Breast epithelium (tissue), 4 donors: ENCODE results near the gene IDUA. TPM values are rescaled to one million over a fixed set of nuclear protein-coding genes. Genes with fewer than 3 reads are reported as not detected.
A peak's percentile ranks its signal among the peaks of the same experiment; 100 is the strongest.

ENCODE experiments used
- DNase-seq, 2 donors: peaks; one replicate each; pipeline ENCODE4 v3.0.0-alpha.2; 2019; ENCODE audit warnings: low spot score in 2 of 2
- H3K27ac ChIP-seq, 2 donors: fragments of 200-600 bp; sonication (generic) in 1 of 2; one replicate each; pipeline ENCODE4 v1.5.1; 2016 to 2019; ENCODE audit warnings: mild to moderate bottlenecking in 1 of 2
- H3K27me3 ChIP-seq, 2 donors: fragments of 200-600 bp; sonication (generic) in 1 of 2; one replicate each; pipeline versions ENCODE4 v1.5.1 to v1.6.0; 2017 to 2019; ENCODE audit warnings: control low read depth in 1 of 2, mild to moderate bottlenecking in 1 of 2
- H3K36me3 ChIP-seq: fragments of 200-600 bp; one replicate; pipeline ENCODE4 v1.5.1; 2019
- H3K4me1 ChIP-seq, 2 donors: fragments of 200-600 bp; sonication (generic); one replicate each; pipeline ENCODE4 v1.5.1; 2016 to 2019; ENCODE audit warnings: control low read depth in 1 of 2
- H3K4me3 ChIP-seq, 3 donors: fragments of 200-600 bp; sonication (generic); 1 replicate in 2 of 3; 2 replicates in 1 of 3; pipeline ENCODE4 v1.5.1; 2016 to 2019; ENCODE audit warnings: mild to moderate bottlenecking in 3 of 3, moderate library complexity in 2 of 3
- H3K9me3 ChIP-seq, 2 donors: fragments of 200-600 bp; sonication (generic) in 1 of 2; one replicate each; pipeline ENCODE4 v1.5.1; 2016 to 2019; ENCODE audit warnings: control low read depth in 1 of 2
- POLR2A ChIP-seq: fragments of 450-650 bp; IDR thresholded peaks from one replicate; pipeline ENCODE4 v1.6.1; 2016; ENCODE audit warnings: antibody characterized with exemption, mild to moderate bottlenecking, moderate library complexity
- POLR2AphosphoS5 ChIP-seq, 3 donors: sonication (generic); formaldehyde crosslinking; IDR thresholded peaks; one replicate each; pipeline ENCODE4 v1.6.1; 2017; ENCODE audit warnings: antibody characterized with exemption in 3 of 3
- intact Hi-C: fragments of 100-400 bp; cut with DNase I; formaldehyde crosslinking; loops from one replicate; pipeline ENCODE4 v1.15.1; 2023; ENCODE audit warnings: low total_unique reads
- total RNA-seq, 3 donors: library from RNA; depleted of rRNA; stranded (reverse); fragments of >200 nt; gene quantifications; one replicate each; pipeline ENCODE4 v1.1.0, GENCODE V29; 2016
- TF ChIP-seq, protein P1 (sequence below), 3 donors: fragments of 450-650 bp; IDR thresholded peaks; one replicate each; pipeline ENCODE4 v1.5.1; 2016 to 2017; ENCODE audit warnings: antibody characterized with exemption in 3 of 3, mild to moderate bottlenecking in 3 of 3, moderate library complexity in 3 of 3

IDUA gene
- total RNA-seq, 3 donors from 2014 or later: 16.3 to 32.8 (median 28.2) TPM

- no peak for DNase-seq
- Histone ChIP-seq H3K27ac (no peak overlapping the region), H3K9me3 (no peaks in the 10 kb centered on the region), H3K4me3 (peak overlapping the region in 1 of 3 donors; percentile 61), H3K4me1 (peaks cover 8 to 9% of the 10 kb centered on the region in 2 donors), H3K27me3 (peaks cover 13 to 65% of the 10 kb centered on the region in 2 donors), H3K36me3 (no peaks in the 10 kb centered on the region)
- no peak for TF ChIP-seq POLR2A
- no peak for TF ChIP-seq POLR2AphosphoS5 (IDR thresholded peaks at IDR 0.05)
- TF ChIP-seq, protein P1, sequence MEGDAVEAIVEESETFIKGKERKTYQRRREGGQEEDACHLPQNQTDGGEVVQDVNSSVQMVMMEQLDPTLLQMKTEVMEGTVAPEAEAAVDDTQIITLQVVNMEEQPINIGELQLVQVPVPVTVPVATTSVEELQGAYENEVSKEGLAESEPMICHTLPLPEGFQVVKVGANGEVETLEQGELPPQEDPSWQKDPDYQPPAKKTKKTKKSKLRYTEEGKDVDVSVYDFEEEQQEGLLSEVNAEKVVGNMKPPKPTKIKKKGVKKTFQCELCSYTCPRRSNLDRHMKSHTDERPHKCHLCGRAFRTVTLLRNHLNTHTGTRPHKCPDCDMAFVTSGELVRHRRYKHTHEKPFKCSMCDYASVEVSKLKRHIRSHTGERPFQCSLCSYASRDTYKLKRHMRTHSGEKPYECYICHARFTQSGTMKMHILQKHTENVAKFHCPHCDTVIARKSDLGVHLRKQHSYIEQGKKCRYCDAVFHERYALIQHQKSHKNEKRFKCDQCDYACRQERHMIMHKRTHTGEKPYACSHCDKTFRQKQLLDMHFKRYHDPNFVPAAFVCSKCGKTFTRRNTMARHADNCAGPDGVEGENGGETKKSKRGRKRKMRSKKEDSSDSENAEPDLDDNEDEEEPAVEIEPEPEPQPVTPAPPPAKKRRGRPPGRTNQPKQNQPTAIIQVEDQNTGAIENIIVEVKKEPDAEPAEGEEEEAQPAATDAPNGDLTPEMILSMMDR (IDR thresholded peaks at IDR 0.05): no peak
- intact Hi-C loops: no loop called here
Measured at GRCh38 chr4:1003271-1004070, 16.6 kb downstream of the IDUA start.

DNA sequence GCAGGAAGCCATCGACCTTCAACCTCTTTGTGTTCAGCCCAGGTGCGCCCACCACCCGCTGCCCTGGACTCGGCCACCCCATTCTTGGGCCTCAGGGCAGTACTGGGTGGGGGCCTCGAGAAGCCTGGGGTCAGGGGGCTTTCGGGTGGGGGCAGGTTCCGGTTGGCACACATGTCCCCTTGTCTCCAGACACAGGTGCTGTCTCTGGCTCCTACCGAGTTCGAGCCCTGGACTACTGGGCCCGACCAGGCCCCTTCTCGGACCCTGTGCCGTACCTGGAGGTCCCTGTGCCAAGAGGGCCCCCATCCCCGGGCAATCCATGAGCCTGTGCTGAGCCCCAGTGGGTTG lies 17.2 kb downstream of the IDUA start:
- intact Hi-C loops: no loop called here
- no peaks in the 10 kb centered on the region for H3K36me3 ChIP-seq
- DNase-seq: no peak
- TF ChIP-seq POLR2A (no peak), POLR2AphosphoS5 (IDR thresholded peaks at IDR 0.05) (no peak)
- TF ChIP-seq, protein P1 (IDR thresholded peaks at IDR 0.05): no peak
- H3K4me1 ChIP-seq: peaks cover 9 to 10% of the 10 kb centered on the region in 2 donors
- H3K27ac ChIP-seq: no peak overlapping the region
- H3K27me3 ChIP-seq: peaks cover 13 to 65% of the 10 kb centered on the region in 2 donors
- no peak overlapping the region for H3K4me3 ChIP-seq
- no peaks in the 10 kb centered on the region for H3K9me3 ChIP-seq

DNA sequence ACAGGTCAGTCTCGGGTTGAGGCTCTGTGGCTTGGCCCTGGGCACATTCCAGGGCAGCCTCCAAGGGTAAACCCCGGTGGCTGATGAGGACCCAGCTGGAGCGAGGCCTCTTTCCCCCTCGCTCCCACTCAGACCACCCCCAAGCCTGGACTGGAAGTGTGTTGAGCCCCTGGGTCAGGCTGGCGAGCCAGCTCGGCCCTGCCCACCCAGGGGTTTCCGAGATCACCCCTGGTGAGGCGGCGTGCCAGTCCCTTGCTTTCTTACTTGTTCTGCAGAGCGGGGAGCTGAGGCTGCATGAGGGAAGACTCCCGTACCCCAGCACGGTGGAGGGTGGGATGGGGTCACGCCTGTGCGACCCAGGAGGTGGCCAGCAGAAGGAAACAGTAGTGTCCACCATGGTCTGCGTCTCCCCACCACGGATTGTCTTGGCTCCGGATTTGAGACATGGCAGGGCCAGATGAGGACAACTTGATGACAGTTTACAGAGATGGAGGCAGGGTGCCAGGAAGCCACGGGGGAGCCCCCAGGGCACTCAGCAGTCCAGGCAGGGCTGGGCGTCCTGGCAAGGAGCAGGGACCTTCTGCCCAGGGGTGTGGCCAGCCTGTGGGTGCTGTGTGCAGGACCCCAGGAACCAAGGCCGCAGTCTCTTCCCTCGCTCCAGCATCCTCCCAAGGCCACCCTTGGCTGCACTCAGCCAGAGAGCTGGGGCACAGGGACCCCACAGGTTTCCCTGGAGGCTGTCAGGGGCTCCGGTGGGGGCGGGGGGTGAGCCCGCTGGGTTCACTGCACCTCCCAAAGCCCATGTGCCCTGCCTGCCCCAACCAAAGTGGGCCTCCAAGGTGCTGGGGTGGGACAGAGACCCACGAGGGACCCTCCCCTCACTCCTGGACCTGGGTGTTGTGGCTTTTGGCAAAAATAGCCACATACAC lies 18.0 kb downstream of the IDUA start:
- Histone ChIP-seq H3K27me3 (peaks cover 13 to 61% of the 10 kb centered on the region in 2 donors), H3K4me1 (peaks cover 9 to 12% of the 10 kb centered on the region in 2 donors), H3K27ac (no peak overlapping the region), H3K9me3 (no peaks in the 10 kb centered on the region), H3K36me3 (no peaks in the 10 kb centered on the region), H3K4me3 (no peak overlapping the region)
- intact Hi-C loops: no loop called here
- no peak for DNase-seq
- TF ChIP-seq POLR2A: no peak
- TF ChIP-seq, protein P1 (IDR thresholded peaks at IDR 0.05): no peak
- TF ChIP-seq POLR2AphosphoS5 (IDR thresholded peaks at IDR 0.05): no peak

DNA sequence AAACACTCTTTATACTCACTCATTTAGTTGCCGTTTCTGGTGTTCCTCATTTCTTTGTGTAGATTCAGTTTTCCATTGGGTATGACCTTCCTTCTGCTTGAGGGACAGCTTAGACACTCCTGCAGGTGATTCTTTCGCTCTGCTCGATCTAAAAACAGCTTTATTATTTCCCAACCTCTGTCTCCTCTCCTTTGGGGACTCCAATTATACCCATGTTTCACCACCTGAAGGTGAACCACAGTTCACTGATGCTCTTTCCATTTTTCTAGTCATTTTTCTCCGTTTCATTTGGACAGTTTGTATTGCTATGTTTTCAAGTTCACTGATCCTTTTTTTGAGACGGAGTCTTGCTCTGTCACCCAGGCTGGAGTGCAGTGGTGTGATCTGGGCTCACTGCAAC lies 20.0 kb downstream of the IDUA start:
- H3K4me3 ChIP-seq: no peak overlapping the region
- no peaks in the 10 kb centered on the region for H3K9me3 ChIP-seq
- intact Hi-C loops: no loop called here
- TF ChIP-seq POLR2AphosphoS5 (IDR thresholded peaks at IDR 0.05) (no peak), POLR2A (no peak)
- TF ChIP-seq, protein P1 (IDR thresholded peaks at IDR 0.05): no peak
- H3K36me3 ChIP-seq: no peaks in the 10 kb centered on the region
- DNase-seq: no peak
- H3K4me1 ChIP-seq: peaks cover 17 to 23% of the 10 kb centered on the region in 2 donors
- H3K27me3 ChIP-seq: peaks cover 11 to 41% of the 10 kb centered on the region in 2 donors
- H3K27ac ChIP-seq: no peak overlapping the region
